ENCODE measurements around the gene CNTN5. TPM values are rescaled to one million over a fixed set of nuclear protein-coding genes. Genes with fewer than 3 reads are reported as not detected.

Gene CNTN5
- total RNA-seq, 1 donor from 2014 or later = 13.2 TPM

- DNase-seq (ENCODE audit: low spot score) = no peak
Observed at GRCh38 chr11:99505831-99506230, 485.1 kb downstream of the CNTN5 start.

- no peak for DNase-seq (ENCODE audit: low spot score)
Observed at GRCh38 chr11:99509863-99510262, 489.1 kb downstream of the CNTN5 start.

- DNase-seq (ENCODE audit: low spot score) = peak; percentile 50
Observed at GRCh38 chr11:99513368-99513767, 492.6 kb downstream of the CNTN5 start.

GRCh38 chr11:99519095-99519494 lies 498.3 kb downstream of the CNTN5 start:
- DNase-seq (ENCODE audit: low spot score) = no peak

GRCh38 chr11:99522467-99523173 lies 501.9 kb downstream of the CNTN5 start:
- no peak for DNase-seq (ENCODE audit: low spot score)

GRCh38 chr11:99531468-99531867 lies 510.7 kb downstream of the CNTN5 start:
- DNase-seq (ENCODE audit: low spot score) = no peak

- DNase-seq (ENCODE audit: low spot score) = no peak
Observed at GRCh38 chr11:99534812-99535211, 514.1 kb downstream of the CNTN5 start.

- DNase-seq (ENCODE audit: low spot score) = no peak
Observed at GRCh38 chr11:99535406-99535805, 514.7 kb downstream of the CNTN5 start.

GRCh38 chr11:99535819-99536218 lies 515.1 kb downstream of the CNTN5 start:
- DNase-seq (ENCODE audit: low spot score) = no peak

- DNase-seq (ENCODE audit: low spot score) = no peak
Observed at GRCh38 chr11:99537681-99538080, 516.9 kb downstream of the CNTN5 start.

GRCh38 chr11:99545616-99546015 lies 524.9 kb downstream of the CNTN5 start:
- DNase-seq (ENCODE audit: low spot score) = no peak

GRCh38 chr11:99548264-99548663 lies 527.5 kb downstream of the CNTN5 start:
- no peak for DNase-seq (ENCODE audit: low spot score)

- peak; percentile 5 for DNase-seq (ENCODE audit: low spot score)
Observed at GRCh38 chr11:99554232-99554903, 533.6 kb downstream of the CNTN5 start.

GRCh38 chr11:99555486-99555885 lies 534.7 kb downstream of the CNTN5 start:
- DNase-seq (ENCODE audit: low spot score) = no peak

- DNase-seq (ENCODE audit: low spot score) = no peak
Observed at GRCh38 chr11:99565333-99565732, 544.6 kb downstream of the CNTN5 start.

GRCh38 chr11:99567334-99567956 lies 546.7 kb downstream of the CNTN5 start:
- DNase-seq (ENCODE audit: low spot score) = no peak

- DNase-seq (ENCODE audit: low spot score) = no peak
Observed at GRCh38 chr11:99568808-99569207, 548.1 kb downstream of the CNTN5 start.

GRCh38 chr11:99571094-99571493 lies 550.3 kb downstream of the CNTN5 start:
- DNase-seq (ENCODE audit: low spot score) = no peak

GRCh38 chr11:99584830-99585229 lies 564.1 kb downstream of the CNTN5 start:
- DNase-seq (ENCODE audit: low spot score) = no peak

GRCh38 chr11:99585606-99586005 lies 564.9 kb downstream of the CNTN5 start:
- DNase-seq (ENCODE audit: low spot score) = no peak

- no peak for DNase-seq (ENCODE audit: low spot score)
Observed at GRCh38 chr11:99589771-99590170, 569.0 kb downstream of the CNTN5 start.

GRCh38 chr11:99592266-99592665 lies 571.5 kb downstream of the CNTN5 start:
- peak; percentile 20 for DNase-seq (ENCODE audit: low spot score)

GRCh38 chr11:99593197-99593596 lies 572.4 kb downstream of the CNTN5 start:
- DNase-seq (ENCODE audit: low spot score) = no peak

Measured in umbilical cord (tissue), 2 donors.